GM21526 (cell line): Measurements from ENCODE around the gene ANKRD30B.
"Not testable (repeated sequence)": the region's sequence is repeated elsewhere in the genome, so short reads cannot be mapped to it uniquely, and the experiment has no call there.

Source experiments
- ATAC-seq: cut with Tn5 transposase; IDR thresholded peaks from one replicate; pipeline ENCODE4 v1.9.1; 2021; ENCODE audit warnings: moderate library complexity; ENCODE audit not compliant: unreplicated experiment, low FRiP score

ANKRD30B gene

GRCh38 chr18:14747513-14748474 lies at the start of gene ANKRD30B:
ANKRD30B (plus strand) TSS chr18:14748172; CDS start chr18:14748420, 248 bp downstream.
- ATAC-seq: no peak

- not testable (repeated sequence) for ATAC-seq
Measured at GRCh38 chr18:14701286-14702040, 46.5 kb upstream of the ANKRD30B start.

GRCh38 chr18:14709761-14710160 lies 38.2 kb upstream of the ANKRD30B start:
- not testable (repeated sequence) for ATAC-seq

- not testable (repeated sequence) for ATAC-seq
Measured at GRCh38 chr18:14721569-14721968, 26.4 kb upstream of the ANKRD30B start.

- not testable (repeated sequence) for ATAC-seq
Measured at GRCh38 chr18:14739056-14739455, 8.9 kb upstream of the ANKRD30B start.

GRCh38 chr18:14746897-14747296 lies 1.1 kb upstream of the ANKRD30B start:
- no peak for ATAC-seq

- no peak for ATAC-seq
Measured at GRCh38 chr18:14748496-14748895, 524 bp downstream of the ANKRD30B start.

GRCh38 chr18:14763566-14763965 lies 15.6 kb downstream of the ANKRD30B start:
- not testable (repeated sequence) for ATAC-seq

GRCh38 chr18:14767474-14767873 lies 19.5 kb downstream of the ANKRD30B start:
- no peak for ATAC-seq

GRCh38 chr18:14768241-14768640 lies 20.3 kb downstream of the ANKRD30B start:
- ATAC-seq: no peak

GRCh38 chr18:14769381-14769780 lies 21.4 kb downstream of the ANKRD30B start:
- no peak for ATAC-seq

GRCh38 chr18:14776801-14777200 lies 28.8 kb downstream of the ANKRD30B start:
- no peak for ATAC-seq

- no peak for ATAC-seq
Measured at GRCh38 chr18:14781671-14782070, 33.7 kb downstream of the ANKRD30B start.

- no peak for ATAC-seq
Measured at GRCh38 chr18:14784133-14784532, 36.2 kb downstream of the ANKRD30B start.

GRCh38 chr18:14796876-14797275 lies 48.9 kb downstream of the ANKRD30B start:
- ATAC-seq: not testable (repeated sequence)

- ATAC-seq: not testable (repeated sequence)
Measured at GRCh38 chr18:14797969-14798764, 50.2 kb downstream of the ANKRD30B start.

GRCh38 chr18:14811081-14811480 lies 63.1 kb downstream of the ANKRD30B start:
- not testable (repeated sequence) for ATAC-seq

- not testable (repeated sequence) for ATAC-seq
Measured at GRCh38 chr18:14826972-14827632, 79.1 kb downstream of the ANKRD30B start.

GRCh38 chr18:14841607-14842006 lies 93.6 kb downstream of the ANKRD30B start:
- ATAC-seq: not testable (repeated sequence)

GRCh38 chr18:14851533-14851932 lies 103.6 kb downstream of the ANKRD30B start:
- not testable (repeated sequence) for ATAC-seq
